Epithelial cell of prostate (primary cell): ENCODE measurements around the gene FBXL2.

Experiments used
- DNase-seq: peaks from one replicate; pipeline ENCODE4 v3.0.0-alpha.2; 2011; ENCODE audit warnings: low read depth, low spot score
- H3K27ac ChIP-seq: fragments of 450-650 bp; 2 replicates; pipeline ENCODE4 v1.5.1; 2017; ENCODE audit warnings: mild to moderate bottlenecking

Gene FBXL2, protein sequence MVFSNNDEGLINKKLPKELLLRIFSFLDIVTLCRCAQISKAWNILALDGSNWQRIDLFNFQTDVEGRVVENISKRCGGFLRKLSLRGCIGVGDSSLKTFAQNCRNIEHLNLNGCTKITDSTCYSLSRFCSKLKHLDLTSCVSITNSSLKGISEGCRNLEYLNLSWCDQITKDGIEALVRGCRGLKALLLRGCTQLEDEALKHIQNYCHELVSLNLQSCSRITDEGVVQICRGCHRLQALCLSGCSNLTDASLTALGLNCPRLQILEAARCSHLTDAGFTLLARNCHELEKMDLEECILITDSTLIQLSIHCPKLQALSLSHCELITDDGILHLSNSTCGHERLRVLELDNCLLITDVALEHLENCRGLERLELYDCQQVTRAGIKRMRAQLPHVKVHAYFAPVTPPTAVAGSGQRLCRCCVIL

DNA sequence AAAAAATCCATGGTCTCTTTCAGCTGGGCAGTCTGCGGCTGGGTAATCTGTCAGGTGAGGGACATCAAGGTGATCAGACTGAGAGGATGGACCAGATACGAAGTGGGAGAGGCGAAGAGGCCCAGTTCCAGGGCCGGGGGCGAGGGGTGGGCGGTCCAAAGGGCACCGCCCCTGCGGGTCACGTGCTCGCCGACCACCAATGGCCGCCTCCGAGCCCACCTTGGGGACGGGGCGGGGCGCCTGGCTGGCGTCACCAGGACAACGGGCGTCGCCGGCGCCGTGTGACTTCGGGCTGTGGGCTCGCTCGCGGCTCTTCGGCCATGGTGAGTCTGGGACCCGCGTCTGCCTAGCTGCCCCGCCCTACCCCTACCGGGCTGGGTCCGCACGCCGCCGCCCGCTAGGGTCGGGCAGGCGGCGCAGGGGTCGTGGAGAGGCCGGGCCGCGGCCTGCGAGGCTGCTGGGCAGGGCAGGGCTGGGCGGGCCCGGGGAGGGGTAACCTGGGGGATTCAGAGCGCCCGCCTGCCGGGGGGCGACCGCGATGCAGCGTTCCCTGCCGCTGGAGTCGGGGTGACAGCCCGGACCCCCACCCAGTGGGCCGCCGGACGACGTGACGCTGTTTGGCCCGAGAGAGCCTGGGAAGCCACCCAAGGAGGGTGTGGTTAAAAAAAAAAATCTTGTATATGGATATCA lies at the start of gene FBXL2:
Gene FBXL2, plus strand, starts transcription at position 250 of the 690 bp plus-strand sequence. Its CDS starts 71 bp downstream, at position 321.
- H3K27ac ChIP-seq: peak within 1 kb of the TSS; percentile 57
- DNase-seq: no peak

DNA sequence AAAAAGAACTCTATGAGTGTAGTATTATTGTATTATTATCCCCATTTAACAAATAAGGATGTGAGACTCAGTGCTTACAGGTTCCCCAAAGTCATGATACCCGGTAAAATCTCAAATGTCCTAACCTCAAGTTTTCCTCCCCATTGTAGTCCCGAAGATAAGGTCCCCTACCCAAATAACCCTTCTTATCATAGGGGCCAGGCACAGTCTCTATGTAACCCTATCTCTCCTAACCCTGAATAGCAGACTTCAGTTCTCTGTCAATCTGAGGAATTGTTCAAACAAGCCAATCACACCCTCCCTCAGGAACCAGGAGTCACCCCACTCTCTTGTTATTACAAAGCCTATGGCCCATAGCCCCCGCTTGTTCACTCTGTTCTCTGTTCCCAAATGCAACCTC lies 48.2 kb upstream of the FBXL2 start:
- DNase-seq: no peak
- no peak overlapping the region for H3K27ac ChIP-seq

GRCh38 chr3:33229947-33230346 lies 47.3 kb upstream of the FBXL2 start:
- H3K27ac ChIP-seq: no peak overlapping the region
- DNase-seq: no peak

DNA sequence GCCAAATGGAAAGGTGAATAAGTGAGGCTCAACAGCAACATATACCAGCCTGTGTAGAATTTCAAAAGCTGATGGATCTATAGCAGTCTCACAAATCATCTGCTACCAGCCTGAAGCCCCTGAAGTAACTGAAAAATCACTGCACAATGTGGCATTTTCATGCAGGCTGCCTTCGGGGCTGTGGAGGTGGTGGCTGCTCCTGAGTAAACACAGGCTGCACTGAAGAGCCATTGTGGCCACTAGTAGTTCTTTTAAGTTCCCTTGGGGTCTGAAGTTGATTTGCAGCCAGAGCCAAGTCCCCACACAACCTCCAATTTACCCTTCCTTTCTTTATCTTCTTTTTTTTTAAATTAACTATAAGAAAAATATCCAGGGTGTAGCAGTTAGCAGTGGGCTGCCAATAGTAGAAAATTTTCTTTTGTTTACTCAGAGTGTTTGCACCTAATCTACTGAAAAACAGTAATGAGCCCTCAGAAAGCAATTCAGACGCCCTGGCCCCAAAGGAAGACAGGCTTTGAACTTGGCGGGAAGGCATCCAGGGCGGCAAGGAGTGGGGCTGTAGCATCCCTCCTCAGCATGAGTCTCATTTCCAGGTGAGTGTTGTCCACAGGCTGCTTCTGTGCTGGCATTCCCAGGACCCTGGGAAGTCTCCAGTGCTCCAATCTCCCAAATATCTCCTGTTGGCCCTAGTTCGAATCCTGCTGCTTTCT lies 45.3 kb upstream of the FBXL2 start:
- H3K27ac ChIP-seq: no peak overlapping the region
- DNase-seq: no peak

DNA sequence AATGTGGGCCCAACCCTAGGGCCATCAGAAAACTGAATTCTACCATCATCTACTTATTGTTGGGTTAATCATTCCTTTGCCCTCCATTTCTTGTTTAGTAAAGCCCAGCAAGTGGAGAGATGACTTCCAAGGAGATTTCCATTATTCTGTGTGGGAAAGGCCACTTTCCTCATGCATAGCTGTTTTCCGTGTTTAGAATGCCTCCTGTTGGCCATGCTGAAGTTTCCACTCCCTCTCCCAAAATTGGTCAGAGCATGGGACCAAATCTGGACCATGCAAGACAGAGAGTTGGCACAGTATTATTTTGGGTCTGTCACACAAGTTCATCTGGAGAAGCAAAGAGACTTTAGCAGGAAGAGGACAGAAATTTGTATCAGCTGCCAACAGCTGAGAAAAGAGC lies 43.4 kb upstream of the FBXL2 start:
- DNase-seq: no peak
- no peak overlapping the region for H3K27ac ChIP-seq

GRCh38 chr3:33236005-33236404 lies 41.2 kb upstream of the FBXL2 start:
- no peak for DNase-seq
- H3K27ac ChIP-seq: no peak overlapping the region

- H3K27ac ChIP-seq: no peak overlapping the region
- no peak for DNase-seq
Observed at GRCh38 chr3:33237439-33237838, 39.8 kb upstream of the FBXL2 start.

DNA sequence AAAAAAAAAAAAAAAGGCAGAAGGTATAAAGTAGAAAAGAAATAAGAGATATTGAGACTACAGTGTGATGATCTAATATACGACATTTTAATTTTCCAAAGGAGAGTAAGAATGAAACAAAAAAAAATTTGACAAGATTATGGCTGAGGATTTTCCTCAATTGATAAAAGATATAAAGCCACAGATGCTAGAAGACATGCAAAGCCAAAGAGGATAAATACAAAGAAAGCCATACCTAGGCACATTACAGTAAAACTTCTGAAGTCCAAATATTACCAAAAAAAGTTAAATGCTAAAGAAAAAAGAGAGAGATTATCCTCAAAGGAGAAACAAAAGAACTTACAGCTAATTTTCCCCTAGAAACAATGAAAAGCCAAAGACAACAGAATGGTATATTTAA lies 38.3 kb upstream of the FBXL2 start:
- no peak for DNase-seq
- no peak overlapping the region for H3K27ac ChIP-seq

- H3K27ac ChIP-seq: no peak overlapping the region
- no peak for DNase-seq
Observed at GRCh38 chr3:33240261-33240660, 37.0 kb upstream of the FBXL2 start.

GRCh38 chr3:33246786-33247185 lies 30.5 kb upstream of the FBXL2 start:
- H3K27ac ChIP-seq: no peak overlapping the region
- DNase-seq: no peak

DNA sequence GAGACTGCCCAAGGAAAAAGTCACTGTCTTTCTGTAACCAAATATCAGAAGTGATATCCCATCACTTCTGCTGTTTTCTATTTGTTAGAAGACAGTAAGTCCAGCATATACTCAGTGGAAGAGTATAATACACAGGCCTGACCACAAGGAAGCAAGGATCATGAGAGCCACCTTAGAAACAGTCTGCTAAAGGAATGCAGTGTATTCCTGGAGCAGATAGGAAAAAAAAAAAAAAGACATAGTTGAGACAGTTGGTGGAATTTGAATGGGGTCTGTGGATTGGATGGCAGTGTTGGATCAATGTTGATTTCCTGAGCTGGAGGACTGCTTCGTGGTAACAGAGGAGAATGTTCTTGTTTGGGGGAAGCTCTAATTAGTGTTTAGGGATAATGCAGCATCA lies 26.5 kb upstream of the FBXL2 start:
- H3K27ac ChIP-seq: no peak overlapping the region
- no peak for DNase-seq

DNA sequence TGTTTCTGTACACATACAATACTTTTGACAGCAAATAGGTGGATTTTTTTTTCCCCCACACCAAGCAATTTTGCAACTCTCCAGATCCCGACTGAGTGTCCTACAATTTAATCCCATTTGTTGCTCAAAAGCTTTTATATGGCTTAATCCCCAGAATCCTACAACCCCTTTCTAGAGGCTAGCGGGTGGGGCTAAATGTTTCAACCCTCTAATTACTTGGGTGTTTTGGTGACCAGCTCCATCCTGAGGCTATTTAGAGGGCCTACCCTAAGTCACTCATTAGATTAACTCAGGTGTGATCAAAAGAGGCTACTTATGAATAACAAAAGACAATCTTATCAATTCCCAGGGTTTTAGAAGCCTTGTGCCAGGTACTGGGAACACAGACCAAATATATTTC lies 21.0 kb upstream of the FBXL2 start:
- H3K27ac ChIP-seq: no peak overlapping the region
- no peak for DNase-seq

DNA sequence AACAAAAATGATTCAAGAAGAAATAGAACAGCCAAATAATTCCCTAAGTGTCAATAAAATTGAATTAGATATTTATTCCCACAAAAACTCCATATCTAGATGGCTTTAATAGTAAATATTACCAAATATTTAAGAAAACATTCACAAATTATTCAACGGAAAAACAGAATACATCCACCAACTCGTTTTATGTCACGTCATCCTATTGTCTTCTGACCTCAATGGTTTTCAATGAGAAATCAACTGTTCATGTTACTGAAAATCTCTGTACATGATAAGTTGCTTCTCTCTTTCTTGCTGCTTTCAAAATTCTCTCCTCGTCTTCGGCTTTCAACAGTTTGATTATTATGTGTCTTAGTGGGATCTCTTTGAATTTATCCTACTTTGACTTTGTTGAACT lies 17.1 kb upstream of the FBXL2 start:
- H3K27ac ChIP-seq: no peak overlapping the region
- DNase-seq: no peak

DNA sequence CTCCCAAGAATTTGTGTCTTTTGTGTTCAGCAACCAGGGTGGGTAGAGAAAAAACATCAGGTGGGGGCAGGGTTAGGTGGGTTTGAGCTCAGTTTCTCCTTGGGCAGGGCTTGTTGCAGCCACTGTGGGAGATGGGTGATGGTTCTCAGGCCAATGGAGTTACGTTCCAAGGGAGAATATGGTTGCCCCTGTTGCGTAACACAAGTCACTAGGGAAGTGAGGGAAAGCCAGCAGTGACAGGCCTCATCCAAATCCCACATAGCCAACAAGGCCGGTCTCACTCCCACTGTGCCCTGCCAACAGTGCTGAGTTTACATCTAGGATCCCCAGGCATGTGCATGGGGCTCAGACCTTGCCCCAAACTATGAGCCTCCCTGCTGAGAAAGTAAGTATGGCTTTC lies 7.9 kb upstream of the FBXL2 start:
- DNase-seq: no peak
- no peak overlapping the region for H3K27ac ChIP-seq

DNA sequence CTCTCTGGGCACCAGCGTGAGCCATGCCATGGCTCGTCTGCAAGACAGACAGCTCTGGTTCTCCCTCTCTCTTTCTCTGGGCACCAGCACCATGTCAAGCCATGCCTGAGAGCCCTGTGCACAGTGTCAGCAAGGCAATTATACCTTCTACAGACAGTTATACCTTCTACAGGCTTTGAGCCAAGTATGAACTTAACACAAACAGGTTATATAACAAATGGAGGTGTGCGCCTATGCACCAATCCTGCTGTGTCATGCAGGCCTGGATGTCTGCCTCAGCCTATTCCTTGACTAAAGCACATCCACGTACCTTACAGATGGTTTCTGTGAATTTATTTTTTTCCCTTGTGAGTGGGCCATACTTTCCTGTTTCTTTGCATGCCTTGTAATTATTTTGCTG lies 5.9 kb upstream of the FBXL2 start:
- DNase-seq: no peak
- no peak overlapping the region for H3K27ac ChIP-seq

GRCh38 chr3:33273628-33274027 lies 3.6 kb upstream of the FBXL2 start:
- DNase-seq: no peak
- no peak overlapping the region for H3K27ac ChIP-seq

DNA sequence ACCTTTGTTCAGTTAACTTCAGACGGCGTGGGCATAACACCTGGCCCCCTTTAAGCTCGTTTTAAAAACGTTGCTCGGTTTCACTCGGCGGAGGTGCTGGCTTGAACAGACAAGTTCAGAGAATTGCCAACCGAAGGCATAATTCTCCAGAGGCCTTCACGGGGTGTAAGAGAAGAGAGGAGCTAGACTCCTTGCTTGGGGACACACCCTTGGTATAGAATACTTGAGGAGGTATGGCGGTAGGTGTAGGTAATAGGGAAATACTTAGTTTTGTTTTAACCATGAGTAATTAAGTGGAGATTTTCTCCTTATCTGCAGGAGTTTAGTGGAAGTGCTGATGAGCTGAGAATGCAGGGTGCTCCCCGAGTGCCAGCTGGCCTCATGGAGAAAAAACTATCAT lies 921 bp downstream of the FBXL2 start:
- peak overlapping the region; percentile 57 for H3K27ac ChIP-seq
- no peak for DNase-seq

- H3K27ac ChIP-seq: no peak overlapping the region
- DNase-seq: no peak
Observed at GRCh38 chr3:33287672-33288282, 10.5 kb downstream of the FBXL2 start.

DNA sequence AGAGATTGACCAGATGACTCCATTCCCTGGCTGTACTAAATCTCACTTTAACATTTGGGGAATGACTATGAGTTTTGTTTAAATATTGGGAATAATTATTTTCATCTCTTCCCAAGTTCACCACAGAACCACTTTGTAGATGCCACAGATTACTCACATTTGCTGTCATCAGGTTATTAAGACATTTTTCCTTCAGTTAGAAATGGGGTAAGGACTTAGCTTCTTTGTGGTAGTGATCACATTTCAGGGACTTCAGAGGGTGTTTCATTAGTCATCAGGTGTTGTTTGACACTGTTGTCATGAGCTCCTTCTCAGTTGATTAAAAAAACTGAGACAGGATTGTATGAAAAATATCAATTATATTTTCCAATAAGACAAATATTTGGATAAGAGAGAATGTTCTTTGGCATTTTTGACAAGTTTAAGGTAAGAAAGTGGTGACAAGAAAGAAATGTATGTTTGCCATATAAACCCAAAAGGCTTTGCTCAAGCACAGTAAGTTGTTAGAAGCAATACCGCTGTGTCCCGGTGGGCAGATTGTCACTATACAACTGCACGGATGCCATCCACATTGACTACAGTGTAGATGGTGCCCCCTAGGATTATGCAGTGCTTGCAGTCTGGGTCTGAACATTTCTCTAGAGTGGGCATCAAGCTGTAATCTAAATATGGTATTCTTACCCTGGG lies 22.3 kb downstream of the FBXL2 start:
- H3K27ac ChIP-seq: peak overlapping the region; percentile 96
- peak; percentile 27 for DNase-seq

GRCh38 chr3:33312361-33312760 lies 35.1 kb downstream of the FBXL2 start:
- DNase-seq: no peak
- no peak overlapping the region for H3K27ac ChIP-seq
